ENCODE data around the gene STAT2. TPM values are rescaled to one million over a fixed set of nuclear protein-coding genes. Genes with fewer than 3 reads are reported as not detected.

STAT2 gene
- total and polyA plus RNA-seq, 9 of the 15 experiments (the other 6 are each of a cell fraction or from before 2014, with no cell fraction given) = 15.5 to 46.9 (median 40.1) TPM

DNA sequence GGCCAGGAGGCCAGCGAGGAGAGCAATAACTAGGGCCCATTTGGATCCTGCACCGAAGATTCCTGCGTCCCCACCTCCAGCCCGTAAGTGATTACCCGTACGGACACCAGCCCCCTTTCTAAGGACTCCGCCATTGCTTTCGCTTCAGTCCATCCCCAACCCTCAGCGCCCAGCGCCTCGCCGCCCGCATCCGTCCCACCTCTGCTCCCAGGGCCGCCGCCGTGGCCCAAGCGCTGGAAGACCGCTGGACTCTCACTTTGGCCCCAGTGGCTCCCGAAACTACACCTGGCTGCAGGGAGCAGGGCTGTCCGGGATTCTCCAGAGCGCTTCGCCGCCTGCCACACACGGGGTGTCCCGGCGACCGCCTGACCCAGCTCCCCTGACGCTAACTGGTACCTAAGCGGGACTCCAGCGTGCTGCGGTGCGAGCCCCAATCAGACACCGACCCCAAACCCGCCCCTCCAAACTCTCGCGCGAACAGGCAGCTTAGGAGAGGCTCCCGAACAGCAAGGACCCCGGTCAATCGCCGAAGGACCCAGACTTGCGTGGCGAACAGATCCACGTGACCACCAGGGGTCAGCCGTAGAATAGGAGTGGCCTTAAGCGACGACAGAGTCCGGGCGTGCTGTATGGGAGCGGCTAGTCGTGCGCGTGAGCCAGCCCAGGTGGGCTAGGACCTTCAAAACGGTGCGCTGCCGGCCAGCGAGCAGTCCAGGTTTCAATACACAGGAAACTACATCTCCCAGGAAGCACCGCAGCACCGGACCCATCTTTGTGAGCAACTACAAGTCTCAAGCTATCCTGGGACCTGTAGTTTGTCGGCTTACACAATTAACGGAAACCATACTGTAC lies 44.1 kb downstream of the STAT2 start, which contains the start of gene CNPY2 (continued):
- TF ChIP-seq, protein P1, sequence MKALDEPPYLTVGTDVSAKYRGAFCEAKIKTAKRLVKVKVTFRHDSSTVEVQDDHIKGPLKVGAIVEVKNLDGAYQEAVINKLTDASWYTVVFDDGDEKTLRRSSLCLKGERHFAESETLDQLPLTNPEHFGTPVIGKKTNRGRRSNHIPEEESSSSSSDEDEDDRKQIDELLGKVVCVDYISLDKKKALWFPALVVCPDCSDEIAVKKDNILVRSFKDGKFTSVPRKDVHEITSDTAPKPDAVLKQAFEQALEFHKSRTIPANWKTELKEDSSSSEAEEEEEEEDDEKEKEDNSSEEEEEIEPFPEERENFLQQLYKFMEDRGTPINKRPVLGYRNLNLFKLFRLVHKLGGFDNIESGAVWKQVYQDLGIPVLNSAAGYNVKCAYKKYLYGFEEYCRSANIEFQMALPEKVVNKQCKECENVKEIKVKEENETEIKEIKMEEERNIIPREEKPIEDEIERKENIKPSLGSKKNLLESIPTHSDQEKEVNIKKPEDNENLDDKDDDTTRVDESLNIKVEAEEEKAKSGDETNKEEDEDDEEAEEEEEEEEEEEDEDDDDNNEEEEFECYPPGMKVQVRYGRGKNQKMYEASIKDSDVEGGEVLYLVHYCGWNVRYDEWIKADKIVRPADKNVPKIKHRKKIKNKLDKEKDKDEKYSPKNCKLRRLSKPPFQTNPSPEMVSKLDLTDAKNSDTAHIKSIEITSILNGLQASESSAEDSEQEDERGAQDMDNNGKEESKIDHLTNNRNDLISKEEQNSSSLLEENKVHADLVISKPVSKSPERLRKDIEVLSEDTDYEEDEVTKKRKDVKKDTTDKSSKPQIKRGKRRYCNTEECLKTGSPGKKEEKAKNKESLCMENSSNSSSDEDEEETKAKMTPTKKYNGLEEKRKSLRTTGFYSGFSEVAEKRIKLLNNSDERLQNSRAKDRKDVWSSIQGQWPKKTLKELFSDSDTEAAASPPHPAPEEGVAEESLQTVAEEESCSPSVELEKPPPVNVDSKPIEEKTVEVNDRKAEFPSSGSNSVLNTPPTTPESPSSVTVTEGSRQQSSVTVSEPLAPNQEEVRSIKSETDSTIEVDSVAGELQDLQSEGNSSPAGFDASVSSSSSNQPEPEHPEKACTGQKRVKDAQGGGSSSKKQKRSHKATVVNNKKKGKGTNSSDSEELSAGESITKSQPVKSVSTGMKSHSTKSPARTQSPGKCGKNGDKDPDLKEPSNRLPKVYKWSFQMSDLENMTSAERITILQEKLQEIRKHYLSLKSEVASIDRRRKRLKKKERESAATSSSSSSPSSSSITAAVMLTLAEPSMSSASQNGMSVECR (CRISPR knock-in tag; IDR thresholded peaks at IDR 0.05) = peak; percentile 64
- TF ChIP-seq ZKSCAN8 (CRISPR knock-in tag; IDR thresholded peaks at IDR 0.05) = no peak
- TF ChIP-seq MCM2 (IDR thresholded peaks at IDR 0.05; ENCODE audit: low read depth) = no peak
- no peak for TF ChIP-seq HDGF (IDR thresholded peaks at IDR 0.05)
- TF ChIP-seq TOE1 (IDR thresholded peaks at IDR 0.05; ENCODE audit: borderline replicate concordance) = peak; percentile 95
- no peak for TF ChIP-seq TOE1 (CRISPR knock-in tag; IDR thresholded peaks at IDR 0.05; ENCODE audit: borderline replicate concordance, low read depth)
- no peak for TF ChIP-seq NR3C1 (CRISPR knock-in tag; IDR thresholded peaks at IDR 0.05)
- no peak for TF ChIP-seq ELF4 (CRISPR knock-in tag; IDR thresholded peaks at IDR 0.05)
- TF ChIP-seq, protein P2, sequence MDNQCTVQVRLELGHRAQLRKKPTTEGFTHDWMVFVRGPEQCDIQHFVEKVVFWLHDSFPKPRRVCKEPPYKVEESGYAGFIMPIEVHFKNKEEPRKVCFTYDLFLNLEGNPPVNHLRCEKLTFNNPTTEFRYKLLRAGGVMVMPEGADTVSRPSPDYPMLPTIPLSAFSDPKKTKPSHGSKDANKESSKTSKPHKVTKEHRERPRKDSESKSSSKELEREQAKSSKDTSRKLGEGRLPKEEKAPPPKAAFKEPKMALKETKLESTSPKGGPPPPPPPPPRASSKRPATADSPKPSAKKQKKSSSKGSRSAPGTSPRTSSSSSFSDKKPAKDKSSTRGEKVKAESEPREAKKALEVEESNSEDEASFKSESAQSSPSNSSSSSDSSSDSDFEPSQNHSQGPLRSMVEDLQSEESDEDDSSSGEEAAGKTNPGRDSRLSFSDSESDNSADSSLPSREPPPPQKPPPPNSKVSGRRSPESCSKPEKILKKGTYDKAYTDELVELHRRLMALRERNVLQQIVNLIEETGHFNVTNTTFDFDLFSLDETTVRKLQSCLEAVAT (IDR thresholded peaks at IDR 0.05) = no peak
- no peak for TF ChIP-seq ATF1 (CRISPR knock-in tag; IDR thresholded peaks at IDR 0.05)
- peak; percentile 90 for TF ChIP-seq ATF1 (tag; IDR thresholded peaks at IDR 0.05)
- no peak for TF ChIP-seq BCOR (IDR thresholded peaks at IDR 0.05)
- TF ChIP-seq ZEB2 (IDR thresholded peaks at IDR 0.05) = peak; percentile 95
- TF ChIP-seq SIN3B (IDR thresholded peaks at IDR 0.05; ENCODE audit: low read depth) = no peak; the same call in 1 of the 2 replicates
- TF ChIP-seq GTF2F1 (IDR thresholded peaks at IDR 0.05; ENCODE audit: low read depth, low read length) = peak; percentile 25; the same call in 1 of the 2 replicates
- no peak for TF ChIP-seq KLF6 (CRISPR knock-in tag; IDR thresholded peaks at IDR 0.05; ENCODE audit: borderline replicate concordance)
- TF ChIP-seq, protein P3, sequence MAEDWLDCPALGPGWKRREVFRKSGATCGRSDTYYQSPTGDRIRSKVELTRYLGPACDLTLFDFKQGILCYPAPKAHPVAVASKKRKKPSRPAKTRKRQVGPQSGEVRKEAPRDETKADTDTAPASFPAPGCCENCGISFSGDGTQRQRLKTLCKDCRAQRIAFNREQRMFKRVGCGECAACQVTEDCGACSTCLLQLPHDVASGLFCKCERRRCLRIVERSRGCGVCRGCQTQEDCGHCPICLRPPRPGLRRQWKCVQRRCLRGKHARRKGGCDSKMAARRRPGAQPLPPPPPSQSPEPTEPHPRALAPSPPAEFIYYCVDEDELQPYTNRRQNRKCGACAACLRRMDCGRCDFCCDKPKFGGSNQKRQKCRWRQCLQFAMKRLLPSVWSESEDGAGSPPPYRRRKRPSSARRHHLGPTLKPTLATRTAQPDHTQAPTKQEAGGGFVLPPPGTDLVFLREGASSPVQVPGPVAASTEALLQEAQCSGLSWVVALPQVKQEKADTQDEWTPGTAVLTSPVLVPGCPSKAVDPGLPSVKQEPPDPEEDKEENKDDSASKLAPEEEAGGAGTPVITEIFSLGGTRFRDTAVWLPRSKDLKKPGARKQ (CRISPR knock-in tag; IDR thresholded peaks at IDR 0.05) = no peak
- TF ChIP-seq, protein P4, sequence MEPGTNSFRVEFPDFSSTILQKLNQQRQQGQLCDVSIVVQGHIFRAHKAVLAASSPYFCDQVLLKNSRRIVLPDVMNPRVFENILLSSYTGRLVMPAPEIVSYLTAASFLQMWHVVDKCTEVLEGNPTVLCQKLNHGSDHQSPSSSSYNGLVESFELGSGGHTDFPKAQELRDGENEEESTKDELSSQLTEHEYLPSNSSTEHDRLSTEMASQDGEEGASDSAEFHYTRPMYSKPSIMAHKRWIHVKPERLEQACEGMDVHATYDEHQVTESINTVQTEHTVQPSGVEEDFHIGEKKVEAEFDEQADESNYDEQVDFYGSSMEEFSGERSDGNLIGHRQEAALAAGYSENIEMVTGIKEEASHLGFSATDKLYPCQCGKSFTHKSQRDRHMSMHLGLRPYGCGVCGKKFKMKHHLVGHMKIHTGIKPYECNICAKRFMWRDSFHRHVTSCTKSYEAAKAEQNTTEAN (CRISPR knock-in tag; IDR thresholded peaks at IDR 0.05) = 0 out of 2 replicates have a peak, but pooled peaks have one; percentile 73
- 0 out of 2 replicates have a peak, but pooled peaks have one; percentile 16 for TF ChIP-seq FOXJ2 (tag; IDR thresholded peaks at IDR 0.05)
- no peak for TF ChIP-seq ZSCAN29 (IDR thresholded peaks at IDR 0.05)
- TF ChIP-seq POLR2G (IDR thresholded peaks at IDR 0.05; ENCODE audit: low read depth, low read length) = peak; percentile 98

All from K562 (cell line).